Measurements from ENCODE around the gene GDE1. TPM values are rescaled to one million over a fixed set of nuclear protein-coding genes. Genes with fewer than 3 reads are reported as not detected.

GDE1 gene
- total RNA-seq, 2 donors from 2014 or later = 49.9 to 56.5 TPM

DNA sequence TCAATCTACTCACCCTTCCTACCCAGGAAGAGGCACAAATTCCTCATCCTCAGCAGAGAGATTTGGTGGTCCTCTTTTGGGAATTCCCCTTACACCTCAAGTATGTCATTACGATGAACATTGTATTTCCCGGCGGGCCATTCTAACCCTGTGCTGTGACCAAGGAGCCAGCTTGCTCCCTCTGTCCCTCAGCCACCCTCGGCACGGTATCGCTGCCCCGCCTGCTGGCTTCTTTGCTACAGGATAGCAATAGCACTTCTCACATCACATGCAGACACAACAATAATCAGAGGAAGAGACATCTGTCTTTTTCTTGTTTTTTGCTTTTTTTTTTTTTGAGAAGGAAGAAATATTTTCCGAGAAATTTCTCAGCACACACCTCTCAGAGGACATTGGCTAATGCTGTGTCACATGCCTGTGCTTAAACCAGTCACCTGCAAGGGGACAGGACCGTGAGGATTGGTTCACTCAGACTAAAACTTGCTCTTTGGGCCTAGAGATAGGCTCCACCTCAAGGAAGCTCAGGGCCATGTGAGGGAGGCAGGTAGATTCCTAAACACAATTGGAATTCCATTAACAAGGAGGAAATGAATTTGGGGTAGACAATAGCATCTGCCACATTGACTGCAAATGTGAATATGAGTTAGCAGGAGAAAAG lies 63.0 kb downstream of the GDE1 start:
- Mint-ChIP-seq H3K4me3 (no peak overlapping the region), H3K27me3 (ENCODE audit: insufficient read depth) (no peaks in the 10 kb centered on the region), H3K9me3 (no peaks in the 10 kb centered on the region), H3K4me1 (peaks cover 6% of the 10 kb centered on the region), H3K27ac (no peak overlapping the region), H3K36me3 (ENCODE audit: low read depth) (no peaks in the 10 kb centered on the region)
- Histone ChIP-seq H3K9ac (ENCODE audit: extremely low read depth, low read length, poor library complexity, severe bottlenecking) (no peak overlapping the region), H3K9me3 (ENCODE audit: control insufficient read depth, low read length) (no peaks in the 10 kb centered on the region), H3K4me3 (ENCODE audit: low read length) (no peak overlapping the region), H3K4me1 (ENCODE audit: control insufficient read depth, insufficient read depth, low read length) (peaks cover 3% of the 10 kb centered on the region), H3K36me3 (ENCODE audit: control insufficient read depth, insufficient read depth, low read length) (no peaks in the 10 kb centered on the region), H3K27me3 (ENCODE audit: control insufficient read depth, insufficient read depth, low read length, poor library complexity, severe bottlenecking) (no peaks in the 10 kb centered on the region), H3K27ac (ENCODE audit: low read depth, low read length) (no peak overlapping the region)
- WGBS, 2 experiments (ENCODE audit: insufficient coverage in 1 of 2, insufficient read length in 1 of 2) = 92 to 97% methylated on average over 4 to 8 of the region's 9 CpGs
- TF ChIP-seq, protein P1, sequence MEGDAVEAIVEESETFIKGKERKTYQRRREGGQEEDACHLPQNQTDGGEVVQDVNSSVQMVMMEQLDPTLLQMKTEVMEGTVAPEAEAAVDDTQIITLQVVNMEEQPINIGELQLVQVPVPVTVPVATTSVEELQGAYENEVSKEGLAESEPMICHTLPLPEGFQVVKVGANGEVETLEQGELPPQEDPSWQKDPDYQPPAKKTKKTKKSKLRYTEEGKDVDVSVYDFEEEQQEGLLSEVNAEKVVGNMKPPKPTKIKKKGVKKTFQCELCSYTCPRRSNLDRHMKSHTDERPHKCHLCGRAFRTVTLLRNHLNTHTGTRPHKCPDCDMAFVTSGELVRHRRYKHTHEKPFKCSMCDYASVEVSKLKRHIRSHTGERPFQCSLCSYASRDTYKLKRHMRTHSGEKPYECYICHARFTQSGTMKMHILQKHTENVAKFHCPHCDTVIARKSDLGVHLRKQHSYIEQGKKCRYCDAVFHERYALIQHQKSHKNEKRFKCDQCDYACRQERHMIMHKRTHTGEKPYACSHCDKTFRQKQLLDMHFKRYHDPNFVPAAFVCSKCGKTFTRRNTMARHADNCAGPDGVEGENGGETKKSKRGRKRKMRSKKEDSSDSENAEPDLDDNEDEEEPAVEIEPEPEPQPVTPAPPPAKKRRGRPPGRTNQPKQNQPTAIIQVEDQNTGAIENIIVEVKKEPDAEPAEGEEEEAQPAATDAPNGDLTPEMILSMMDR (conservative IDR thresholded peaks at IDR 0.05) = no peak
- no peak for DNase-seq

Other genes starting within 250 kb of the GDE1 start
- 1 to 10 TPM; 1.6 to 1.9 TPM for gene CLEC19A, start 236.4 kb downstream of the GDE1 start, total RNA-seq
- 1 to 10 TPM; 1.3 to 2.2 TPM for gene TMC5, start 104.2 kb downstream of the GDE1 start, total RNA-seq
- 10 to 100 TPM; 16.5 to 24.0 TPM for gene CCP110, start 1.8 kb upstream of the GDE1 start, total RNA-seq
- gene VPS35L, start 33.6 kb upstream of the GDE1 start, total RNA-seq = 10 to 100 TPM; 61.5 to 82.0 TPM
- 10 to 100 TPM; 83.9 to 95.9 TPM for gene KNOP1, start 196.1 kb upstream of the GDE1 start, total RNA-seq
- 10 to 100 TPM; 21.1 to 30.1 TPM for gene IQCK, start 196.2 kb upstream of the GDE1 start, total RNA-seq